Common myeloid progenitor, CD34-positive (primary cell): ENCODE results near the gene CGN. TPM values are rescaled to one million over a fixed set of nuclear protein-coding genes. Genes with fewer than 3 reads are reported as not detected.

Experiments used
- CTCF ChIA-PET: fragments of 350-600 bp; sonication (Branson Sonifier 250); formaldehyde crosslinking; loops from one replicate; lab custom pipeline; 2021; ENCODE audit warnings: antibody characterized with exemption; lab: Charles Lee
- POLR2A ChIA-PET: fragments of 350-600 bp; sonication (Branson Sonifier 250); formaldehyde crosslinking; loops from one replicate; lab custom pipeline; 2021; ENCODE audit warnings: antibody characterized with exemption; lab: Charles Lee
- DNase-seq, 3 donors: peaks; one replicate each; pipeline versions ENCODE4 v3.0.0 to v3.0.0-alpha.2; 2013
- H3K27ac ChIP-seq, 2 experiments: 1 replicate in 1 of 2; 2 replicates in 1 of 2; pipeline ENCODE4 v1.7.0; 2013; ENCODE audit warnings: inconsistent platforms in 2 of 2, low read length in 2 of 2, mild to moderate bottlenecking in 2 of 2, low read depth in 1 of 2, moderate library complexity in 1 of 2; ENCODE audit not compliant: severe bottlenecking in 2 of 2, insufficient read depth in 1 of 2, poor library complexity in 1 of 2
- H3K27me3 ChIP-seq, 5 experiments: replicated peaks in 2 of 5; 1 replicate in 3 of 5; 2 replicates in 2 of 5; pipeline versions ENCODE4 v1.6.1 to v1.7.0; 2013; ENCODE audit warnings: low read length in 4 of 5, mild to moderate bottlenecking in 2 of 5, moderate library complexity in 2 of 5, inconsistent platforms in 1 of 5; ENCODE audit not compliant: insufficient read depth in 5 of 5, control insufficient read depth in 4 of 5
- H3K36me3 ChIP-seq, 4 experiments: 1 replicate in 2 of 4; 2 replicates in 2 of 4; pipeline versions ENCODE4 v1.6.1 to v1.7.0; 2013; ENCODE audit warnings: low read length in 3 of 4, control low read depth in 1 of 4, mild to moderate bottlenecking in 1 of 4; ENCODE audit not compliant: control insufficient read depth in 4 of 4, insufficient read depth in 4 of 4
- H3K4me1 ChIP-seq, 4 experiments: 1 replicate in 3 of 4; 2 replicates in 1 of 4; pipeline versions ENCODE4 v1.6.1 to v1.7.1; 2013; ENCODE audit warnings: low read length in 3 of 4, mild to moderate bottlenecking in 3 of 4, control low read depth in 1 of 4, inconsistent platforms in 1 of 4, moderate library complexity in 1 of 4; ENCODE audit not compliant: control insufficient read depth in 4 of 4, insufficient read depth in 4 of 4; ENCODE audit errors: control extremely low read depth in 1 of 4
- H3K4me3 ChIP-seq, 7 experiments: 1 replicate in 4 of 7; 2 replicates in 3 of 7; pipeline versions ENCODE4 v1.5.1 to v1.7.0; 2013; ENCODE audit warnings: mild to moderate bottlenecking in 7 of 7, low read length in 6 of 7, moderate library complexity in 6 of 7, inconsistent platforms in 2 of 7, low read depth in 2 of 7, control low read depth in 1 of 7; ENCODE audit not compliant: insufficient read depth in 4 of 7, control insufficient read depth in 1 of 7; ENCODE audit errors: extremely low read depth in 1 of 7
- H3K9me3 ChIP-seq, 5 experiments: 1 replicate in 4 of 5; 2 replicates in 1 of 5; pipeline versions ENCODE4 v1.6.1 to v1.7.1; 2013; ENCODE audit warnings: low read length in 4 of 5, mild to moderate bottlenecking in 2 of 5, inconsistent platforms in 1 of 5, low read depth in 1 of 5, moderate library complexity in 1 of 5; ENCODE audit not compliant: control insufficient read depth in 4 of 5, insufficient read depth in 2 of 5; ENCODE audit errors: control extremely low read depth in 1 of 5
- WGBS: methylation state at CpG from one replicate; pipeline ENCODE4 v1.1.5; 2013; ENCODE audit not compliant: insufficient coverage; 5-methylcytosine and 5-hydroxymethylcytosine counted together
- polyA plus RNA-seq: library from polyadenylated mRNA; unstranded; fragments of 120-200 nt; gene quantifications from one replicate; pipeline ENCODE4 v1.2.1, GENCODE V29; 2013

The CGN gene
- 0.61 TPM for polyA plus RNA-seq

GRCh38 chr1:151510957-151511635 is at the start of gene CGN:
Gene CGN, plus strand, starts transcription at chr1:151511387. Its CDS starts 7,133 bp downstream, at chr1:151518520.
- peak within 1 kb of the TSS; percentile 52 to 86 (median 80) for H3K4me3 ChIP-seq
- CTCF ChIA-PET, result interaction anchor here (1.3 to 2.2 kb wide), 5 partner anchors 9 to 67 kb away, joined by 3 to 8 read pairs (median 5); no protein-coding TSS in a partner anchor
- WGBS, result 0% methylated on average over 36 of the region's 68 CpGs
- peaks cover 10 to 33% (median 24%) of the 10 kb centered on the region in 4 experiments for H3K4me1 ChIP-seq
- POLR2A ChIA-PET, result interaction anchor here (0.6 kb wide), 1 partner anchor 481 kb away, joined by 3 read pairs; no protein-coding TSS in a partner anchor
- H3K9me3 ChIP-seq, result no peaks in the 10 kb centered on the region
- H3K27me3 ChIP-seq, result peaks cover 0 to 15% (median 10%) of the 10 kb centered on the region in 5 experiments
- H3K36me3 ChIP-seq, result no peaks in the 10 kb centered on the region
- H3K27ac ChIP-seq, result no peak within 1 kb of the TSS
- peak; percentile 88 to 94 (median 94) for DNase-seq

- POLR2A ChIA-PET, result no interaction called here
- Histone ChIP-seq H3K9me3 (no peaks in the 10 kb centered on the region), H3K27ac (no peak overlapping the region), H3K36me3 (no peaks in the 10 kb centered on the region), H3K4me3 (no peak overlapping the region), H3K27me3 (peaks cover 0 to 7% (median 0%) of the 10 kb centered on the region in 5 experiments), H3K4me1 (peaks cover 0 to 21% (median 17%) of the 10 kb centered on the region in 4 experiments)
- 90% methylated on average over 3 of the region's 5 CpGs for WGBS
- CTCF ChIA-PET, result interaction anchor here (0.6 to 1.0 kb wide), 2 partner anchors 10 to 61 kb away, joined by 4 to 5 read pairs; no protein-coding TSS in a partner anchor
- no peak for DNase-seq
Observed at GRCh38 chr1:151461694-151462093, 49.5 kb upstream of the CGN start.

- DNase-seq, result no peak
- no peak overlapping the region for H3K4me3 ChIP-seq
- peaks cover 0 to 7% (median 0%) of the 10 kb centered on the region in 5 experiments for H3K27me3 ChIP-seq
- H3K4me1 ChIP-seq, result peaks cover 0 to under 1% (median 0%) of the 10 kb centered on the region in 4 experiments
- H3K36me3 ChIP-seq, result no peaks in the 10 kb centered on the region
- H3K27ac ChIP-seq, result no peak overlapping the region
- no peaks in the 10 kb centered on the region for H3K9me3 ChIP-seq
- WGBS, result no CpG with 5 or more reads among the region's 1 CpG
- POLR2A ChIA-PET, result interaction anchor here (0.6 kb wide), 2 partner anchors 286 to 460 kb away, joined by 3 read pairs; no protein-coding TSS in a partner anchor
- CTCF ChIA-PET, result interaction anchor here (1.0 to 1.8 kb wide), 3 partner anchors 9 to 360 kb away, joined by 3 to 8 read pairs (median 3); no protein-coding TSS in a partner anchor
Observed at GRCh38 chr1:151465026-151465425, 46.2 kb upstream of the CGN start.

GRCh38 chr1:151472856-151473731 is 38.1 kb upstream of the CGN start:
- Histone ChIP-seq H3K36me3 (no peaks in the 10 kb centered on the region), H3K9me3 (no peaks in the 10 kb centered on the region), H3K27ac (peak overlapping the region; percentile 7 to 64), H3K27me3 (peaks cover 0 to 3% (median 0%) of the 10 kb centered on the region in 5 experiments), H3K4me3 (peak overlapping the region; percentile 35 to 80 (median 49)), H3K4me1 (peaks cover 0 to 10% (median 4%) of the 10 kb centered on the region in 4 experiments)
- DNase-seq, result peak; percentile 64 to 67 (median 65)
- CTCF ChIA-PET, result interaction anchor here (0.6 to 2.1 kb wide), 7 partner anchors 8 to 262 kb away, joined by 3 to 8 read pairs (median 4); partner anchors contain the start of gene POGZ
- POLR2A ChIA-PET, result interaction anchor here (0.6 kb wide), 1 partner anchor 143 kb away, joined by 6 read pairs; no protein-coding TSS in a partner anchor
- WGBS, result 2% methylated on average over 26 of the region's 36 CpGs

GRCh38 chr1:151474745-151475144 is 36.4 kb upstream of the CGN start:
- no peak overlapping the region for H3K27ac ChIP-seq
- peaks cover 0 to 3% (median 0%) of the 10 kb centered on the region in 5 experiments for H3K27me3 ChIP-seq
- peaks cover 0 to 10% (median 4%) of the 10 kb centered on the region in 4 experiments for H3K4me1 ChIP-seq
- POLR2A ChIA-PET, result interaction anchor here (0.6 to 1.3 kb wide), 2 partner anchors 16 to 54 kb away, joined by 4 read pairs; partner anchors contain the start of gene POGZ
- H3K9me3 ChIP-seq, result no peaks in the 10 kb centered on the region
- no peak for DNase-seq
- CTCF ChIA-PET, result interaction anchor here (0.7 to 3.0 kb wide), 8 partner anchors 10 to 359 kb away, joined by 3 to 11 read pairs (median 3); partner anchors contain the start of gene POGZ
- H3K36me3 ChIP-seq, result no peaks in the 10 kb centered on the region
- WGBS, result 92% methylated on average over 2 of the region's 3 CpGs
- H3K4me3 ChIP-seq, result no peak overlapping the region

GRCh38 chr1:151475175-151475574 is 36.0 kb upstream of the CGN start:
- POLR2A ChIA-PET, result interaction anchor here (1.3 kb wide), 1 partner anchor 16 kb away, joined by 4 read pairs; the partner anchor contains the start of gene POGZ
- no peak overlapping the region for H3K4me3 ChIP-seq
- CTCF ChIA-PET, result interaction anchor here (1.1 to 3.0 kb wide), 6 partner anchors 9 to 119 kb away, joined by 3 to 11 read pairs (median 3); no protein-coding TSS in a partner anchor
- peaks cover 0 to 10% (median 4%) of the 10 kb centered on the region in 4 experiments for H3K4me1 ChIP-seq
- H3K36me3 ChIP-seq, result no peaks in the 10 kb centered on the region
- no peaks in the 10 kb centered on the region for H3K9me3 ChIP-seq
- no peak for DNase-seq
- no peak overlapping the region for H3K27ac ChIP-seq
- H3K27me3 ChIP-seq, result peaks cover 0 to 3% (median 0%) of the 10 kb centered on the region in 5 experiments
- no CpG with 5 or more reads among the region's 1 CpG for WGBS
